OCI-LY1 (cell line): ENCODE data around the gene OR5M10.
A peak's percentile ranks its signal among the peaks of the same experiment; 100 is the strongest.

Experiments
- CTCF ChIP-seq: fragments of 200-600 bp; sonication (generic), shearing (Covaris generic); IDR thresholded peaks from 2 replicates; pipeline ENCODE4 v1.5.1; 2017; ENCODE audit warnings: mild to moderate bottlenecking, antibody characterized with exemption, low read length, moderate library complexity, mixed read lengths
- EZH2 ChIP-seq: fragments of 200-600 bp; sonication (generic), shearing (Covaris generic); IDR thresholded peaks from 2 replicates; pipeline ENCODE4 v1.8.0; 2017; ENCODE audit warnings: borderline replicate concordance, mixed run types, mild to moderate bottlenecking, antibody characterized with exemption, low read length, moderate library complexity, mixed read lengths

- TF ChIP-seq CTCF (peak; percentile 52), EZH2 (no peak)
Measured at GRCh38 chr11:56624661-56625110, 47.2 kb upstream of the OR5M10 start.
